ENCODE results near the gene BUD31. TPM values are rescaled to one million over a fixed set of nuclear protein-coding genes. Genes with fewer than 3 reads are reported as not detected.
A peak's percentile ranks its signal among the peaks of the same experiment; 100 is the strongest.
"Not testable (repeated sequence)": the region's sequence is repeated elsewhere in the genome, so short reads cannot be mapped to it uniquely, and the experiment has no call there.

Gene BUD31
- total and polyA plus RNA-seq, 2 donors = 43.8 to 84.2 TPM

DNA sequence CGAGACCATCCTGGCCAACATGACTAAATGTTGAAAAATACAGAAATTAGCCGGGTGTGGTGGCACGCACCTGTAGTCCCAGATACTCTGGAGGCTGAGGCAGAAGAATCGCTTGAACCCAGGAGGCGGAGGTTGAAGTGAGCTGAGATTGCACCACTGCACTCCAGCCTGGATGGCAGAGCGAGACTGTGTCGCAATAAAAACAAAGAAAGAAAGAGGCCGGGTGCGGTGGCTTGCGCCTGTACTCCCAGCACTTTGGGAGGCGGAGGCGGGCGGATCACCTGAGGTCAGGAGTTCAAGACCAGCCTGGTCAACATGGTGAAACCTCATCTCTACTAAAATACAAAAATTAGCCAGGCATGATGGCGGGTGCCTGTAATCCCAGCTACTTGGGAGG lies 21.5 kb upstream of the BUD31 start:
- not testable (repeated sequence) for H3K36me3 ChIP-seq (ENCODE audit: insufficient read depth); H3K27ac ChIP-seq (ENCODE audit: low read depth); DNase-seq (ENCODE audit: extremely low spot score); H3K4me1 ChIP-seq (ENCODE audit: insufficient read depth); H3K4me3 ChIP-seq (ENCODE audit: low read depth, low read length)
- WGBS = 97% methylated on average over 14 of the region's 14 CpGs

DNA sequence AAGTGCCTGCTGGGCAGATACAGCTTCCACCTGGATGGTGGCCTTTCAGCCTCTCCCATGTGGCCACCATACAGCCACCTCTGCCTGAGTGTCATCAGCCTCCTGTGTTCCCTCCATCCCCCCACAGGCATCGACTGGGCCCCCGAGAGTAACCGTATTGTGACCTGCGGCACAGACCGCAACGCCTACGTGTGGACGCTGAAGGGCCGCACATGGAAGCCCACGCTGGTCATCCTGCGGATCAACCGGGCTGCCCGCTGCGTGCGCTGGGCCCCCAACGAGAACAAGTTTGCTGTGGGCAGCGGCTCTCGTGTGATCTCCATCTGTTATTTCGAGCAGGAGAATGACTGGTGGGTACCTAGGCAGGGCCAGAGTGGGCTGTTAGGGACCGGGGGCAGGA lies 20.9 kb upstream of the BUD31 start:
- H3K36me3 ChIP-seq (ENCODE audit: insufficient read depth) = peaks cover 2% of the 10 kb centered on the region
- H3K4me3 ChIP-seq (ENCODE audit: low read depth, low read length) = no peak overlapping the region
- WGBS = 94% methylated on average over 20 of the region's 20 CpGs
- no peak overlapping the region for H3K27ac ChIP-seq (ENCODE audit: low read depth)
- no peaks in the 10 kb centered on the region for H3K4me1 ChIP-seq (ENCODE audit: insufficient read depth)
- no peak for DNase-seq (ENCODE audit: extremely low spot score)

DNA sequence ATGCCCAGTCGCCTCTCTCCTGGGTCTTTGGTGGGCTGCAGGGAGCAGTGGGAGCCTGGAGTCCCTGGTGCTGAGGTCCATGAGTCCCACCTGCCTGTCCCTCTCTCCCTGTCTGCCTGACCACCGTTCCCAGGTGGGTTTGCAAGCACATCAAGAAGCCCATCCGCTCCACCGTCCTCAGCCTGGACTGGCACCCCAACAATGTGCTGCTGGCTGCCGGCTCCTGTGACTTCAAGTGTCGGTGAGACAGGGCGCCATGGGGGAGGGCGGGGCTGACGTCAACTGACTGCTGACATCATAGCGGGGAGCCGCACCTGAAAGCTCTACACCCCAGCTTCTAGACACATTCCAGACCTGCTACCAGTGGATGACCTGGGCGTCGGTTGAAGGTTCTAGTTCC lies 19.0 kb upstream of the BUD31 start:
- 91% methylated on average over 13 of the region's 13 CpGs for WGBS
- no peak overlapping the region for H3K27ac ChIP-seq (ENCODE audit: low read depth)
- H3K4me3 ChIP-seq (ENCODE audit: low read depth, low read length) = no peak overlapping the region

DNA sequence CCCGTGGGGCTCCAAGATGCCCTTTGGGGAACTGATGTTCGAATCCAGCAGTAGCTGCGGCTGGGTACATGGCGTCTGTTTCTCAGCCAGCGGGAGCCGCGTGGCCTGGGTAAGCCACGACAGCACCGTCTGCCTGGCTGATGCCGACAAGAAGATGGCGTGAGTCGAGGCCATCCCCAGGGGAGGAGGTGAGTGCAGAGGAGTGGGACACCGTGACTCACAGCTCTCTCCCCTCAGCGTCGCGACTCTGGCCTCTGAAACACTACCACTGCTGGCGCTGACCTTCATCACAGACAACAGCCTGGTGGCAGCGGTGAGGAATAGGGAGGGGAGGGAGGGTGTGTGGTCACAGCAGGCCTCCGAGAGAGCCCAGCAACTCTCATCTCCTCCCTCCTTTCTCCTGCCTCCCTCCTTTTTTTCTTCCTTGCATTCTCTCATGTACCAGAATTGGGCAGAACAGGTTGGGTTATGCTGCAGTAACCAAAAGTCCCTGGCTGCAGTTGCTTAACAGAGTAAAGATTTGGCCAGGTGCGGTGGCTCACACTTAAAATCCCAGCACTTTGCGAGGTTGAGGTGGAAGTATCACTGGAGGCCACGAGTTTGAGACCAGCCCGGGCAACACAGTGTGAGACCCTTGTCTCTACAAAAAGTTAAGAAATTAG lies 17.7 kb upstream of the BUD31 start:
- H3K4me1 ChIP-seq (ENCODE audit: insufficient read depth) = no peaks in the 10 kb centered on the region
- DNase-seq (ENCODE audit: extremely low spot score) = no peak
- 92% methylated on average over 23 of the region's 23 CpGs for WGBS
- H3K36me3 ChIP-seq (ENCODE audit: insufficient read depth) = no peaks in the 10 kb centered on the region
- H3K4me3 ChIP-seq (ENCODE audit: low read depth, low read length) = no peak overlapping the region
- no peak overlapping the region for H3K27ac ChIP-seq (ENCODE audit: low read depth)

More for the DNA sequence above, 19.0 kb upstream of the BUD31 start:
- Histone ChIP-seq H3K36me3 (ENCODE audit: insufficient read depth) (peaks cover 2% of the 10 kb centered on the region), H3K4me1 (ENCODE audit: insufficient read depth) (no peaks in the 10 kb centered on the region)
- no peak for DNase-seq (ENCODE audit: extremely low spot score)

DNA sequence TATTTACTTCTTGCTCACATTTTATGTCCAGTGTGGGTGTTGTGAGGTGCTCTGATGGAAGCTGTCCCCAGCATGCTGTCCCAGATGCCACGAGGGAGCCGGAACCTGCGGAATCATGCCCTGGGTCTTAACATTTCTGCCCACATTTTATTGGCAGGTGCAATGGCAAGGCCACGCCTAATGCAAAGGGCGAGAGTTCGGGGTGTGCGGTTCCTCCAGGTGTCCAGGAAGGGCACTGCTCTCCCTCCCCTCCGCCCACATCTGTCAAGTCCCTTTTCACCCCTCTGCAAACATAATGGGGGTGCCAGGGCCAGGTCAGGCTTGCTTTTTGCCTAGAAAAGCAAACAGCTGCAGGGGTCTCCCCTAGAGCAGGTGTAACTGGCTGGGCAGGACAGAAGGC lies 16.7 kb upstream of the BUD31 start:
- Histone ChIP-seq H3K4me3 (ENCODE audit: low read depth, low read length) (no peak overlapping the region), H3K27ac (ENCODE audit: low read depth) (no peak overlapping the region), H3K36me3 (ENCODE audit: insufficient read depth) (no peaks in the 10 kb centered on the region), H3K4me1 (ENCODE audit: insufficient read depth) (no peaks in the 10 kb centered on the region)
- no peak for DNase-seq (ENCODE audit: extremely low spot score)
- whole genome bisulfite sequencing = 83% methylated on average over 8 of the region's 8 CpGs

DNA sequence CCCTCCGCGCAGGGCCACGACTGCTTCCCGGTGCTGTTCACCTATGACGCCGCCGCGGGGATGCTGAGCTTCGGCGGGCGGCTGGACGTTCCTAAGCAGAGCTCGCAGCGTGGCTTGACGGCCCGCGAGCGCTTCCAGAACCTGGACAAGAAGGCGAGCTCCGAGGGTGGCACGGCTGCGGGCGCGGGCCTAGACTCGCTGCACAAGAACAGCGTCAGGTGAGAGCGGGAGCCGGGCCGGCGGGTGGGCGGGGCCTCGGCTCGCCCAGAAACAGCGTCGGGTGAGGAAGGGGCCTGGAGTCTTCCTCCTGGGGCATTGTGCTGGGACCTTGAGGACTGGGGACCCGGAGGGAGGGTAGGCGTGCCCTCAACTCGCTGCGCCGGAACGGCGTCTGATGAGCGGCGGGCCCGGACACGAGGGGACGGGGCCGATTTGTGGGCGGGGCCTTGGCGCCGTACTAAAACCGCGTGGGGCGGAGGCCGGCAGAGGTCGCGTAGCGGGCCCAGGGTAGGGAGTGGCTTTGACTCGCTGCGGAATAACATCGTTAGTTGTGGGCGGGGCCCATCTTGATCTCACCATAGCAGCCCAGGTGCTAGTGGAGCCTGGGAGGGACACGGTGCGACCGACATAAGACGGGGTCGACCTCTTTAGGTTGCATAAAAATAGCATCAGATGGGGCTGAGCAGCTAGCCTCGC lies 16.0 kb upstream of the BUD31 start:
- H3K4me3 ChIP-seq (ENCODE audit: low read depth, low read length) = peak overlapping the region; percentile 41
- no peaks in the 10 kb centered on the region for H3K4me1 ChIP-seq (ENCODE audit: insufficient read depth)
- no peak for DNase-seq (ENCODE audit: extremely low spot score)
- WGBS = 5% methylated on average over 68 of the region's 68 CpGs
- peak overlapping the region; percentile 47 for H3K27ac ChIP-seq (ENCODE audit: low read depth)
- H3K36me3 ChIP-seq (ENCODE audit: insufficient read depth) = no peaks in the 10 kb centered on the region

DNA sequence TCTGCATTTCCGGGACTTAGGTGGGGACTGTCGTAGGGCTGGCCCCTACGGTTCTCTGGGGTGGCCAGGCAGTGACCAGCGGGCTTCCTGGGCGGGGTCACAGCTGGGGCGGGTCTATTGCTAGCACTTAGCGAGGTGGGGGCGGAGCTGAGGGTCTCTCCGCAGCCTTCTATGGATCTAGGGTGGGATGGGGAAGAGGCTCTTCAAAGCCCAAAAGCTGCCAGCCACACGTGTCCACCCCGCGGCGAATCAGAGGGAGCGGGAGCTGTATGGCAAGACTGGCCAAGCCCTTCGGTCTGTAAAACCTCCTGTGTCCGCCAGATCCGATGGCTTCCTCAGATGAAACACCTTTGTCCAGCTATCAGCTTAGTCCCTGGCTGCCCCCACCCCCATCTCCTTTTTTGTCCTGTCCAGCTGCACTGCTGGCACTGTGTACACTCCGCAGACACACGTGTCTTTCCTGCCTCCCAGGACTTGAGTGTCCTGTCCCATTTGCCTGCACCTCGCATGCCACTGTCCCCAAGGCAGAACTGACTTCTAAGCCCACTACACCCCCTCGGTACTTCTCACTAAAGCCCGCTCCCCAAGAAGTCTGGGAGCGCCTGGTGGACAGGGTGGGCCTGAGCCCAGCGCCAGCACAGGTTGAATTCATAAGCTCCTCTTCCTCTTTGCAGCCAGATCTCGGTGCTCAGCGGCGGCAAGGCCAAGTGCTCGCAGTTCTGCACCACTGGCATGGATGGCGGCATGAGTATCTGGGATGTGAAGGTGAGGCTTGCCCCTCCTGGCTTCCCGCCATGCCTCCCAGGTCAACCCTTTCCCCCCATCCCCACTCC lies 15.2 kb upstream of the BUD31 start:
- Histone ChIP-seq H3K4me3 (ENCODE audit: low read depth, low read length) (peak overlapping the region; percentile 41), H3K36me3 (ENCODE audit: insufficient read depth) (no peaks in the 10 kb centered on the region), H3K4me1 (ENCODE audit: insufficient read depth) (no peaks in the 10 kb centered on the region), H3K27ac (ENCODE audit: low read depth) (peak overlapping the region; percentile 47)
- WGBS = 35% methylated on average over 30 of the region's 30 CpGs
- no peak for DNase-seq (ENCODE audit: extremely low spot score)

DNA sequence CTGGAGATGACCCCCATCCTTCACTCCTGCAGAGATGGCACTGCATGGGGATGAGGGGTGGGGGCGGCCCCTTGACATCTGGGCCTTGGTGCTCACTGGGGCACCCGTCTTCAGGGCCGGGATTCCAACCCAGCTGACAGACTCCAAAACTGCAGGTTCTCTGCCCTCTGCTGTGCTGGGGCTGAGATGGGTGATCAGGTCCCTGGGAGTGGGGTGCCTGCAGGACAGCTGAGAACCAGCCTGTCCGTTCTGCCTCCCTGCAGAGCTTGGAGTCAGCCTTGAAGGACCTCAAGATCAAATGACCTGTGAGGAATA lies 14.6 kb upstream of the BUD31 start:
- no peak for DNase-seq (ENCODE audit: extremely low spot score)
- no peaks in the 10 kb centered on the region for H3K36me3 ChIP-seq (ENCODE audit: insufficient read depth)
- WGBS = 86% methylated on average over 4 of the region's 4 CpGs
- no peaks in the 10 kb centered on the region for H3K4me1 ChIP-seq (ENCODE audit: insufficient read depth)
- H3K27ac ChIP-seq (ENCODE audit: low read depth) = no peak overlapping the region
- H3K4me3 ChIP-seq (ENCODE audit: low read depth, low read length) = no peak overlapping the region

DNA sequence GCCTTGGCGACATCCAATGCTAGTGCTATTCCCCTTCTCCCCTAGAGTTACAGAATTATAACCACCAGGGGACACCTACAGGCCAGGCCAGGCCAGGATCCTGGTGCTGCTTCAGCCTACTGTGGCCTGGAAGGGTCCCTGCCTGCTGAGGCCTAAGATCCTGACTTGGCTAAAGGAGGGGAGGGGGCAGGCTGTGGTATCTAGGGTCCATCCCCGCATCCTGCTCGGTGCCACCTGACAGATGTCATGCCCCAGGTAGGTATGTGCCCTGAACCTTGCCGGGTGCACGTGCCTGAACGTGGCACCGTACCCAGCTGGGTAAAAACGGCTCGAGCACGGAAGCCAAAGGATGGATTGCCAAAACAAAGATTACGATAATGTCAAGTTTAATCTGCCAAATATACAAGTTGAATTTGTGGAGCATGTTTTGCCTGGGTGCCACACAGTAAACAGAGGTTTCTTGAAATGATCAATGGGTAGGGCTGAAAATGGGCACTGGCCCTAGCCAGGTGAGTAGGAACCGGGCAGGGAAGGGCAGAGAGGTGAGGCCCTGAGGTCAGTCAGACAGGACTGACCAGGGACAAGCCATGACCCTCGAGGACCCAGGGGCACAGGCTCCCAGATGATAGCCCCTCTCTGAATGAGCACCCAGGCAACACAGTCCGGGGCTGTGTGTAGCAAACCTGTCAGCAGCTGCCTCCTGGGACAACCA lies 13.0 kb upstream of the BUD31 start:
- Histone ChIP-seq H3K4me1 (ENCODE audit: insufficient read depth) (no peaks in the 10 kb centered on the region), H3K36me3 (ENCODE audit: insufficient read depth) (peaks cover 3% of the 10 kb centered on the region), H3K27ac (ENCODE audit: low read depth) (no peak overlapping the region), H3K4me3 (ENCODE audit: low read depth, low read length) (no peak overlapping the region)
- WGBS = 85% methylated on average over 14 of the region's 14 CpGs
- DNase-seq (ENCODE audit: extremely low spot score) = no peak

DNA sequence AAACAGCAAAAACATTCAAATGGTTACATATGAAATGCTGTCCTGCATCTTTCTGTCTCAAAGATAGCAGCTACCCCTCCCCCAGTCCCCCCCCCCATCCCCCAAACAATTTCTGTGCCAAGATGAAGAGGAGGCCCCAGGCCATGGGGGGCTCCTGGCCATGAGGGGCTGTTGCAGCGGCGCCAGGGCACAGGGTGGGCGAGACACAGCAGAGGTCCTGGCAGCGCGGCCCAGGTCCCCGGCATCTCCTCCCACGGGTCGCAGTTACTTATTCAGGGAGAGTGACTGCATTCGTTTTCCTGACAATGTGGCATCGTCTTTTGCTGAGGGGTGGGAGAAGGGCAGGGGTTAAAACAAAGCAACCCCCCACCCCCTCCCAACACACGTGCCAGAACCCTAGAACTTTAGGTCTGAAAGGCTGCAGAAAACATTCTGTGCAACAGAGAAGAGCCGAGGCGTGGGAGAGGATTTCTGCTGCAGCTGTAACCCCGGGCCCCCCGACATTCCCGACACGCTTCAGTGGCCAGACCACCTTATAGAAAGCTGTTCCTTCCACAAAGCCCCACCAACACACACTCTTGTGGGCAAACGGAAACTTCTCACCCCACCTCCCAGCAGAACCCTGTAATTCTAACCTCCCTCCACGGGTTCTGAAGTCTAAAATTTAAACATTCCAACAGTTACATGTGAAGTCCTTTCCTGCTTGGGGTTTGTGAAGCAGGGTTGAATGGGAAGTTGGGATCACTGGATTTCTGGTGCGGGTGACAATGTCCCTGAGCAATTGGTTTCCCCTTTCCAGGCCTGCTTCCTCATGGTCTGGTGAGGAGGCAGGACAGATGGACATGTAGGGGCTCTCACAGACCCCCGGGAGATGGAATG lies 12.1 kb upstream of the BUD31 start:
- no peak overlapping the region for H3K27ac ChIP-seq (ENCODE audit: low read depth)
- WGBS = 78% methylated on average over 21 of the region's 21 CpGs
- H3K4me3 ChIP-seq (ENCODE audit: low read depth, low read length) = no peak overlapping the region
- no peaks in the 10 kb centered on the region for H3K4me1 ChIP-seq (ENCODE audit: insufficient read depth)
- DNase-seq (ENCODE audit: extremely low spot score) = no peak
- peaks cover 7% of the 10 kb centered on the region for H3K36me3 ChIP-seq (ENCODE audit: insufficient read depth)

DNA sequence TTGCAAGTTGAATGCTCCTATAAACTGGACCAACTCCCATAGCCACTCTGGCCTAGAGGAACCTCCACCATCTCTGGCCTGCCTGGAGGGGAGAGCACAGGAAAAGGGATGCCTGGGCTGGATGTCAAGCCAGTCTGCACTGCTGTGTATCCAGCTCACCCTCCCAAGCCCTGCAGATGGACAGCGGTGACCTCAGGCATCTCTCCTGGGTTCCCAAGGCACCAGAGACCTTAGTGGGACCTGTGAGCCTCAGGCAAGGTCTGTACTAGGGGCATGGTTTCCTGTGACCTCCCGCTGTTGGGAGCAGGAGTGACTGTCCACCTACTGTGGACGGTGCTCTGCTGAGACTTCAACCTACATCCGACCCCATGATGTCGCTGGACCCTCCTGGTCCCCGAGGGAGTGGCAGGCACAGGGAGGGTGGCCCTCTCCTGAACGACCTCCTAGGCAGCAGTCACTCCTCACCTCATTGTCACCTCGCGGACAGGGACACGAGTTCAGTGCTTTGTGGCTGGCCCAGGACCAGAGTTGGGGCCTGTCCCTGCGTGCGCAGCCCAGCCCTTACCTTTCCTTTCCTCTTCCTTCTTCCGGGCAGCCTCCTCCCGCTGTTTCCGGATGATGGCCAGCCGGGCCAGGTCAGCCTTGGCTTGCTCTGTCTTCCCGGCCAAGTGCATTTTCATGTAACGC lies 11.3 kb upstream of the BUD31 start:
- peaks cover 7% of the 10 kb centered on the region for H3K36me3 ChIP-seq (ENCODE audit: insufficient read depth)
- no peak for DNase-seq (ENCODE audit: extremely low spot score)
- no peak overlapping the region for H3K4me3 ChIP-seq (ENCODE audit: low read depth, low read length)
- 81% methylated on average over 18 of the region's 18 CpGs for WGBS
- H3K4me1 ChIP-seq (ENCODE audit: insufficient read depth) = no peaks in the 10 kb centered on the region
- no peak overlapping the region for H3K27ac ChIP-seq (ENCODE audit: low read depth)

DNA sequence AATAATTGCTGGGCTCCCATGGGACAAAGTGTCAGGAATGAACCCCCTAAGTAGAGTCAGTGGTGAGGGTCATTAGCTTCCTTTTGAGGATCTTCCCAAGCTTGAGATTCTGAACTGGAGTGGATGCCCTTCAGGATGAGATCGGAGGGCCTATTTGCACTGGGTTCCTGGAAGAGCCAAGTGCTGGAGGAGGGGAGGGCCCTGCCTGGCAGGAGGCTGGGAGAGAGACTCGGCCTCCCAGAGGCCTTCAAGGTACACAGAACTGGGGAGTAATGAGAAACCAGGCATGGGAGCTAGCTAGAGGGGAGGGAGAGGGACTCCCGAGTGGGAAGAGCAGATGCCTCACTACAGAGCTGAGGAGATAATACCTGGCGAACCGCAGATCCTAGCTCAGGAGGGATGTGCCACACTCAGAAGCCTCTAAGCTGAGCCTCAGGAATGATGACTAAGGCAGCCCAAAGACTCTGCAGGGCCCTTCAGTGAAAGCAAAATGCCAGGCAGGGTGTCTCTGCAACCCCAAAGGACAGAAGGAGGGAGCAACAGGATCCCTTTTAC lies 9.8 kb upstream of the BUD31 start:
- H3K27ac ChIP-seq (ENCODE audit: low read depth) = no peak overlapping the region
- 82% methylated on average over 5 of the region's 5 CpGs for WGBS
- DNase-seq (ENCODE audit: extremely low spot score) = no peak
- no peak overlapping the region for H3K4me3 ChIP-seq (ENCODE audit: low read depth, low read length)
- H3K4me1 ChIP-seq (ENCODE audit: insufficient read depth) = no peaks in the 10 kb centered on the region
- peaks cover 7% of the 10 kb centered on the region for H3K36me3 ChIP-seq (ENCODE audit: insufficient read depth)

Data from urinary bladder (tissue), 4 donors.